NCI-H2227 (cell line): Measurements from ENCODE around the gene MMEL1.
"Not testable (repeated sequence)": the region's sequence is repeated elsewhere in the genome, so short reads cannot be mapped to it uniquely, and the experiment has no call there.

Experiments used
- DNase-seq: peaks from one replicate; lab custom pipeline; 2025; ENCODE audit not compliant: unreplicated experiment; lab: John Stamatoyannopoulos, UW

The MMEL1 gene

GRCh38 chr1:2559509-2560298 is 73.1 kb downstream of the MMEL1 start:
- DNase-seq, result no peak

GRCh38 chr1:2558861-2559260 is 74.0 kb downstream of the MMEL1 start:
- no peak for DNase-seq

DNA sequence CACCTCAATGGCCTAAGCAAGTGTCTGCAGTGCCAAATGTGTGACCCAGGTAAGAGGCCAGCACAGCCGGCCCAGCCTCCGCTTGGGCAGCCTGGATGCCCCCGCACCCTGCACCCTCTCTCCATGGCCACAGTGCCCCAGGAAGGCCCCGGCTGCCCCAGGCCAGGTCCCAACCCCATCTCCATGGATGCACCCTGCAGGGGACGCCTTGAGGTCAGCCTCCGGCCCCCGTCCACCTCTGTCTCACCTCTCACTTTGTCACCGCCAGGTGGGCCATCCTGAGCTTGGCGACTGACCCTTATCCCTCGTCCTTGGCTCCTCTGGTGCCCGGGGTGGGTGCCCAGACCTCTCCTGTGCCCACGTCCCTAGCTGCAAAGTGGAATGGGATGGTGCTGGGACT is 74.4 kb downstream of the MMEL1 start:
- no peak for DNase-seq

- no peak for DNase-seq
Measured at GRCh38 chr1:2557482-2558400, 75.1 kb downstream of the MMEL1 start.

DNA sequence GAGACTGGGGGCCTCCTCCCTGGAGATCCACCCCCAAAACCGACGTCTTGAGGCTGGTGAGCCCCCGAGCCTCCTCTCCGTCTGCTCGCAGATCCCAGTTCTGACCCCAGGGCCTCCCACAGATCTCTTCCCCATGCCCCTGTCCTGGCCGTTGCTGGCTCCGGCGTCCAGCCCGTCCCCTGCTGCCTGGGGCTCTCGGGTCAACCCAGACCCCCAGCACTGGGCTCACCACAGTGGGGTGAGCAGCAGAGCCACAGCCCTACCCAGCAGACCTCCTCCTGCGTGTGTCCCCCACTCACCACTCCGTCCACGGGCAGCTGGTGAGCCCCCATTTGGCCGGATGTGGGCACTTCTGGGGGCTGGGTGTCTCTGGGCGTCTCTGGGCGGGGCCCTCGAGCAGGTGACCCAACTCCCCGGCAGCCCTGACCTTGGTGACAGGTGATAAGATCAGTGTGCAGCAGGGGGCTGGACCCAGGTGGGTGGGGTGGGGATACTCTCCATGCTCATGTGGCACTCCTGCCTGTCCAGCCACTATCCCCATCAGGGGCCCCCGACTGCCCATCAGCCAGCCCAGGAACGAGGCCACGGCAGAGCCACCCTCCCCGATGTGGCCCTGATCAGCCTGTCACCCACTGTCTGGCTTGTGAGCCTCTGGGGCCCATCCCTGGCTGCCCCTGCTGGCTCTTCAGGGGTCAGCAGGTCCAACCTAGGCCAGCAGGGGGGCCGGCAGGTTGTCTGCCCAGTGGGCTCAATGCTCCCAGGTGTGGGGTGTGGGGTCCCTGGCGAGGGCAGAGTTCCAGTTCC is 75.9 kb downstream of the MMEL1 start:
- DNase-seq, result no peak

DNA sequence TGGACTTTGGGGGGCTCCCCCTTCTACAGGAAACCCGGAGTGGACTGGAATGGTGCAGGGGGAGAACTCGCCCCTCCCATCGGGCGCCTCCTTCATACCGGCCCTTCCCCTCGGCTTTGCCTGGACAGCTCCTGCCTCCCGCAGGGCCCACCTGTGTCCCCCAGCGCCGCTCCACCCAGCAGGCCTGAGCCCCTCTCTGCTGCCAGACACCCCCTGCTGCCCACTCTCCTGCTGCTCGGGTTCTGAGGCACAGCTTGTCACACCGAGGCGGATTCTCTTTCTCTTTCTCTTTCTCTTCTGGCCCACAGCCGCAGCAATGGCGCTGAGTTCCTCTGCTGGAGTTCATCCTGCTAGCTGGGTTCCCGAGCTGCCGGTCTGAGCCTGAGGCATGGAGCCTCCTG is 76.5 kb downstream of the MMEL1 start, which contains the start of gene TNFRSF14:
Gene TNFRSF14, plus strand, starts transcription at position 95 of the 401 bp plus-strand sequence. Its CDS starts 294 bp downstream, at position 389.
- peak; percentile 27 for DNase-seq

DNA sequence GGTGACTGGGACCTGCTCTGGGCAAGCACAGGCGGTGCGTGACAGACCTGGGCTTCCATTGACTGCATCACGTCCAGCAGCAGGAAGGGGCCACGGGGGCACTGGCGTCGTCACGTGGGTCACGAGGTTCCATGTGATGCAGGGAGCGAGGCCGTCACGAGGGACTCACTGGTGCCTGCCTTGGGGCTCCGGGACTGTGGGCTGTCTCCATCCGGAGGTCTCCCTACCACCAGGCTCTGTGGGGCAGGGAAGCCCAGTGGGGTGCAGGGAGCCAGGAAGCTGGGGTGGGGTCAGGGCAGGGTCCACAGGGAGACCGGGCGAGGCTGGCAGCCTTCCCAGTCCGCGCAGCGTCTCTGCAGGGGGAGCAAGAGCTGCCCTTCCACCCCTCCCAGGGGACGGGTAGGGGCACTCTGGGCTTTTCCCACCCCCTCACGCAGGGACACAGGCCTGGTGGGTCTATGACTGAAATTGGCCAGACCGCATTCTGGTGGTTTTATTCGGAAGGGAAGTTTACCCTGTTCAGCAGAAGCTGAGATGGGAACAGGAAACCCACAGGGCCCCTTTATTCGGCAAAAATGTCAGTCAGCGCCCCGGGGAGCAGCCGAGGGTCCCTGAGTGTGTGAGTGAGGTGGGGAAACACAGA is 77.1 kb downstream of the MMEL1 start:
- DNase-seq, result no peak

DNA sequence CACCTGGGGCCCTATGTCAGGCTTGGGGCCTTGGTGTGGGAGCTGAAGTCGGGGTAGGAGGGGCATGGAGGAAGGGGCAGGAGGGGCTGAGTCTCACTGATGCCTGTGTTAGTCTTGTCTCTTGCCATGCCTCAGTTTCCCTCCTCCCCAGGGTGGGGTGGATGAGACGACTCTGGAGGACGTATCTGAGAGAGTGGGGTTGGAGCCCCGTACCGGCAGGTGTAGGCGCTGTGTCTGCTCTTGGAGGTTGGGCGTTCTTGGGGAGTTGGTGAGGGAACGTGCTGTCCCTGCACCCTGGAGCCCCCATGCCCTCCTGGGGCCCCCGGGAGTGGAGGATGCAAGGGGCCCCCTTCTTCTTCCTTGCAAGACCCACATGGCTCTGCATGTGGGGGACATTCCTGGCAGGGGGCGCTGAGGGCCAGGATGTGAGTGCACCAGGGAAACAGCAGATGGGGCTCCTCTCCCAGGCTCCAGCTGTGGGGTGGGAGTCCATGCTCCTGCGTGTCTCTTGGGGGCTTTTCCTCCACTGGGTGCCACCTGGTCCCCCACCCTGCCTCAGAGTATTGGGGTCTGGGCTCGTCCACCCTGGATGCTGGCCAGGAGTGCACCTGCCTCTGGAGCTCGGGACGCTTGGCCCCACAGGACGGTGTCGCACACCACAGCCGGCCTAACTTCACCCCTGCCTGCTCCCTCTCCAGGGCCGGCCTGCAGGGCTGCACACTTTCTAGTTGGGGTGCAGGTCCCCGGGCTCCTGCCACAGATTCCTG is 78.0 kb downstream of the MMEL1 start:
- no peak for DNase-seq

DNA sequence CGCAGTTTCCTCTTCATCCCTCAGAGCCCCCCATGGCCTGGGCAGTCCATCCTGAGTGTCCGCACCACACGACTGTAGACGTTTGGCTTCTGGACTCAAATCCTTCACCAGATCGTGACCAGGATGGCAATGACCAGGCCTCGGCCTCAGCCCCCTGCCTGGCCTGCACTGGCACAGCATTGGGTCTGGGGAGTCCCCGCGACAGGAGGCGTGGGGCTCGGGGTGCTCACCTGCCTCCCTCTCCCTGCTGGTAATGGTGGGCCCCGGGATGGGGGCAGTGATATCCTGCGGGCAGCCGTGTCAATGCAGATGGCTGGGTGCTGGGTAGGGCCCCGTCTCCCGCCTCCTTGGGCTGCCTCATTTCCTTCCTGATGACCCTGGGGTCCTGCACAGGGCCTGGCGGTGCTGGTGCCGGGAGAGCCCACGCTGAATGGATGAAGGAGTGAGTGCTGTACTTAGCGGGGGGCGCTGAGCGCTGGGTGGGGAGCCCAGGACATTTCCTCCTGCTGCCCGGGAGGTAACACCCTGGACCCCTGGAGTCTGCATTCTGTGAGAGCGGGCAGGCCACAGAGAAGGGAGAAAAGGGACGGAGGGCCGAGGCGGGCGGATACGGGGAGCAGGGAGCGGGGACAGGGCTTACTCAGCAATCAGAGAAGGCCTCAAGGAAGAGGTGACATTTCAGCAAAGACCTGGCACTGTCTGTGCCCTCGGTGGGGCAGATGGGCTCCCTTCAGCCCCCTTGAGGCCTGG is 78.8 kb downstream of the MMEL1 start:
- DNase-seq, result no peak

- DNase-seq, result not testable (repeated sequence)
Measured at GRCh38 chr1:2553076-2553475, 79.7 kb downstream of the MMEL1 start.

GRCh38 chr1:2552189-2552588 is 80.6 kb downstream of the MMEL1 start:
- DNase-seq, result no peak

GRCh38 chr1:2551544-2551943 is 81.3 kb downstream of the MMEL1 start:
- not testable (repeated sequence) for DNase-seq

DNA sequence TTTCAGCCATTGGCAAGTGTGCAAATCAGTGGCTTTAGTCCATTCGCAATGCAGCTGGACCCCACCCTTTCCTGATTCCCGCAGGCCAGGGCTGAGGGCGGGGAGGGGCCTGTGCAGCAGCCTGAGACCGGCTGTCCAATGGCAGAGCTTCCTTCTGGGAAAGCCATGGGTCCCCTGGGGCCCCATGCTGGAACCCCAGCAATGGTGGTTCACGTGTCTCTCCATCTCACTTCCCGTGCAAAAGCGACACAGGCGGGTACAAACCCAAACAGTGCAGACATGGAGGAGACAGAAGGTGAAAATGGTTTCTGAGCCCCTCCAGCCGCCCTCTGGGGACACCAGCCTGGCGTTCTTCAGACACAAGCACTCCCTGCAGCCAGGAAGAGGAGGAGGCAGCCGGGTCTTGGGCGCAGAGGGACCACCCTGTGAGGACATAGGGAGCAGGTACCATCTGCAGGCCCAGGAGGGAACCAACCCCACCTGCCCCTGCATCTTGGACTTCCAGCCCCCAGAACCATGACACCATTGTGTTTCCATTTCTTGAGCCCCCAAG is 82.4 kb downstream of the MMEL1 start:
- not testable (repeated sequence) for DNase-seq

DNA sequence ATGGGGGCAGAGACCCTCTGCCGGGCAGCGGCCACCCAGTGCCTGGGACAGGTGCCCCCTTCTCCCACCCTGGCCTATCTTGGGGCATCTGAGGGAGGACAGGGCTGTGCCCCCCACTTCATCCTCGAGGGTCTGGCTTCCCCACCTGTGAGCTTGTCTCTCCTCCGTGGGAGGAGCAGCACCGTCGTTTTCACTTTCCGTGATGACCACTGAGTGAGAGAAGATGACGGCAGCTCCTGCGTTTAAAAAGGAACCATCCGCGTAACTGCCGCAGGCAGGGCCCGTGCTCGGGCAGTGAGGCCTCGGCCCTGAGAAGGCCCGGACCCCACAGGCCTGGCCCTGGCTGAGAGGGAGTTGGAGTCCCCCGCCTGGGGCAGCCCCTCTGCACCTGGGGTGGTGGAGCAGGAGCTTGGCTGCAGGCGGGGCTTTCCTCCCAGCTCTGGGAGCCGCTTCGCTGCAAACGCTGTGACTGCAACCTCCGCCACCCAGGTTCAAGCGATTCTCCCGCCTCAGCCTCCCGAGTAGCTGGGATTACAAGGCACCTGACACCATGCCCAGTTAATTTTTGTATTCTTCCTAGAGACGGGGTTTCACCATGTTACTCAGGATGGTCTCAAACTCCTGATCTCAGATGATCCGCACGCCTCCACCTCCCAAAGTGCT is 83.3 kb downstream of the MMEL1 start:
- DNase-seq, result not testable (repeated sequence)

DNA sequence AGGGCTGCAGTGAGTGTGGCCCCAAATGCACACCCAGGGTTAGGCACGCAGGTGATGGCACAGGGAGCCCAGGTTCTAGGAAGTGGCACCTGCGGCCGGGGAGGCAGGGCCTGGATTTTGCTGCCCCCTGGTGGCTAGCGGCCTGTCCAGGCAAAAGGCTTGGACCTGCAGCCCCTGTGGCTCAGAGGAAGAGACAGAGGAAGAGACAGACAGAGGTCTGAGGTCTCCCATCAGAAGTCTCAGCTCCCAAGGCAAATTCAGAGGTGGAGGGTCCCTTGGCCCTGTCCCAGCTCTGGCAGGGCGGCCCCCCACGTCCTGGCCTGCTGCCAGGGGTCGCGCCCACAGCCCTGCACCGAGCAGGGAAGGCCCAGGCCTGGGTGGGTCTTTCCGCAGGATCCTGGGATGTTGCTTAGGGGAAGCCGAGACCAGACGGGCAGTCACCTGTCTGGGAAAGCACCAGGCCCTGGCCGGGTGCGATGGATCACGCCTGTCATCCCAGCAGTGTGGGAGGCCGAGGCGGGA is 84.7 kb downstream of the MMEL1 start:
- peak; percentile 84 for DNase-seq

DNA sequence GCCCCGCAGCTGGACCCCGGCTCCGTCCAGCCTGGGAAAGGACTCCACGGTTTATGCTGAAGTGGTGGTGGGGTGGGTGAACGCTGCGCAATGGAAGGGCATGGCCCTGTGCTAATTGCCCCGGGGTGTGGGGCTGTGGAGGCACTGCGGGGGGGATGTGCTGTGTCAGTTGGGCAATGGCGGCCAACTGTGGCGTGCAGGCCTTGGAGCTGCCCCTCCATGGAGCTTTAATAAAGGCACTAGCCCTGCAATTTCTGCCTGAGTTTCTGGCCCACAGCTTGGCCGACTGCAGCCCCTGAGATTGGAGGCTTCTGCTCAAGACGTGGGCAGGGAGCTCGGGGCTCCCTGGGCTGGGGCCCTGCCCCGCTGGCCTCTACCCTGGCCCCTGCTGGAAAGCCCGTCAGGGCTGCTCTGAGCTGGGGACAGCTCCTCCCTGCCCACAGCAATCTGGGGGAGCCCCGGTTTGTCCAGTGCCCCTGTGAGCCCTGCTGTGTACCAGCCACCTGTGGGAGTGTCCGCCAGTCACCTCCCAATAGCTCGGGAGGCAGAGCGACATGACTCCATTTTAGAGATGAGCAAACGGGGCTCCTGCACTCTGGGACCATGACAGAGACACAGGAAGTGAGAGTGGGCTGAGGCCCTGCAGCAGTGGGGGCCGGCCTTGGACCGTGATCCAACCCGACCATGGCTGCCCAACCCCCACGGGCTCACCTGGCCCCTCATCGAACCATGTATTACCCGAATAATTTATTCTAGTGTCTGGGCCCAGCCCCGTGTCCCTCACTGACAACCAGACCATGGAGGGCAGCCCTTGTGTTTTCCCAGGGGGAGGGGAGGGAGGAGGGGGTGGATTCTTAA is 85.4 kb downstream of the MMEL1 start:
- no peak for DNase-seq
